SW 1271 (cell line): ENCODE results near the gene FAM228B.
"Not testable (repeated sequence)": the region's sequence is repeated elsewhere in the genome, so short reads cannot be mapped to it uniquely, and the experiment has no call there.

ENCODE experiments used
- DNase-seq, 2 experiments: peaks; one replicate each; lab custom pipeline; 2025; lab: John Stamatoyannopoulos, UW

The FAM228B gene

GRCh38 chr2:24123195-24123921 lies at the start of gene FAM228B, which contains the start of gene PFN4:
TSS of gene FAM228B (plus strand) at chr2:24123469. CDS start at chr2:24124362, 893 bp downstream.
TSS of gene PFN4 (minus strand) at chr2:24123334. CDS start at chr2:24122535, 799 bp downstream.
- peak; percentile 83 to 88 for DNase-seq

DNA sequence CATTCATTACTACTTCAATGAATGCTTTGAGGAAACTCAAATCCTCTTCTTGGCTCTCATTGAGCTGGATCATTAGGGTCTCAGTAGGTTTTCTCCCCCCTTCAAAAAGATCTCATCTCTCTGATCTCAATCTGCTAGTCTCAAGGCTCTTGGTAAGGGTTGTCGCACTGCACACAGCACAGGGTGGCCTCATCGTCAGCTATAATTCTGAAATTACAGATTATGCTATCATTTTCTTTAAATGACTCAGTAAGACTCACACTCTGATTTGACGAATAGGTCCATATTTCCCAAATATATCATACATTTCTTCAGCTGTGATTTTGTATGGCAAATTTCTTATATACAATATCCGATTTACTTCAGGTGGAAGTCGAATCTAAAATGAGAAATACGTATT lies 49.5 kb upstream of the FAM228B start:
- no peak for DNase-seq

- DNase-seq, result no peak
Observed at GRCh38 chr2:24075259-24075658, 48.0 kb upstream of the FAM228B start.

DNA sequence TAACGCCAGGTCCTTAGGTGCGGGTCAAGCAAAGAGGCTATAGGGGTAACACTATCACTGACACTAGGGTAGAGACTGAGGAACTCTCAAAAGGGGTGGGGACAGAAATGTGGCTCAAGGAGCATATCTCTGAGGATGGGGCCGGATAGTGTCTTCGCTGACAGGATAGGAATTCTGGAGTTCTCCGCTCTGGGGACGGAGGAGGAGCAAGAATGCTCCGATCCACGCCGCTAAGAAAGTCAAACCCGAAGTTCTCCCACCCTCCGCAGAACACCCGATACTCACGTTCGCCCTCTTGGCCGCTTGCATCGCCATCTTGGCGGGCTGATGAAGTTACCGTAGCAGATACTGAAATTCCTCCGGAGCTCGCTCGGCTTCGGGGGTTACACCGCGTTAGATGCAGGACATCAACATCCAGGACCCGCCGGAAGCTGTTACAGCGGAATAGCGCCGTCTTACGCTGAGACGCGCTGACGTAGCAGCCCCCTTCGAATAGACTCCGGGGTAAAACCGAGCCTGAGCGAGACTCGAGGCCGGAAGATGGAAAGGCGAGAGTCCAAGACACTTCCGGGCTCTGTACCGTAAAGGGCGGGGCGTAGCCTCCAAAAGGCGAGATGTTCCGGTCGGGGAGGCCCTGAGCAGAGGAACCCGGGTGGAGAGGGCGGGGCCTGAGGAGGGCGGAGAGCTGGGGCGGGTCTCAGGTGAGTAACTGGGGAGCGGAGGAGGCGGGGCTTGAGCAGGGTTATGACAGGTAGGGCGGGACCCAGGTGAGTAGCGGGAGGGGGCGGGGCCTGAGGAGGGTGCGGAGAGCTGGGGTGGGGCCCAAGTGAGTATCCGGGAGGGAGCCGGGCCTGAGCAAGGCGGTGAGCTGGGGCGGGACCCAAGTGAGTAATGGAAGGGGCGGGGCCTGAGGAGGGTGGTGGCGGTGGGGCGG lies 47.1 kb upstream of the FAM228B start, which contains the start of gene SF3B6:
Gene SF3B6 (minus strand): TSS at position 412 of the 934 bp plus-strand sequence. CDS start 97 bp downstream, at position 315.
- DNase-seq, result peak; percentile 99 to 100

DNA sequence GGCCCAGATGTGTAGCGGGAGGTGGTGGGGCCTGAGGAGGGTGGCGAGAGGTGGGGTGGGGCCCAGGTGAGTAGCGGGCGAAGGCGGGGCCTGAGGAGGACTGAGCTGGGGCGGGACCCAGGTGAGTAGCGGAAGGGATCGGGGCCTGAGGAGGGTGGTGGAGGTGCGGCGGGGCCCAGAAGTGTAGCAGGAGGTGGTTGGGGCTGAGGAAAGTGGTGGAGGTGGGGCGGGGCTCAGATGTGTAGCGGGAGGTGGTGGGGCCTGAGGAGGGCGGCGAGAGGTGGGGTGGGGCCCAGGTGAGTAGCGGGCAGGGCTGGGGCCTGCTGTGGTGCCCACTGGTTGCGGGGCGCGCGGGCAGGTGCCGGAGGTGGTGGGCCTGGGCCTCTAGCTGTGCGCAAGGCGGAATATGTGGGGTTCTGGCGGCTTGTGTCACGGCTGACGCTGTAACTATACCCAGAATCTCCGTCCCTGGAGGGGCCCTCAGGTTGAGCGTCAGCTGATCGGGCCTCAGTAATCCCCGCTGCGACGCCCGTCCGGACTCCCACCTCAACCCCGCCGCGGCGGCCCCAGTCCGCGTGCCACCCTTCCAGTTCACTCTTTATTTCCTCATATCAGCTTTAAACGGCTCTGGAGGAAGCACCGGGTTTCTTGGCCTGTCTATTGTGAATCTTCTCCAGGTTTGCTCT lies 46.3 kb upstream of the FAM228B start:
- no peak for DNase-seq

DNA sequence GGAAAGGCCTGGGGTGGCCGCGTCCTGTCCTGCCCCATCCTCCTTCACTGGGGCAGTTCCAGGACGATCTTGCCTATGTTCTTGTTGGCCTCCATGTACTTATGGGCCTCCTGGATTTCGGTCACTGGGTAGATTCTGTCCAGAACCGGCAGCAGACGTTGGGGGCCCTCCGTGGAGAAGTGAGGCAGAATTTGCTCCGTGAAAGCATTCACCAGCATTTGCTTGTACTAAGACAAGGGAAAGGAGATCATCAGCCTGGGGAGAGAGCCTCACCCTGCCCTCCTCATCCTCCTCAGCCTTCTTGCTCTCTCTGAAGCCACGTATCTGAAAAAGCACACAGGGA lies 45.8 kb upstream of the FAM228B start:
- DNase-seq, result no peak

DNA sequence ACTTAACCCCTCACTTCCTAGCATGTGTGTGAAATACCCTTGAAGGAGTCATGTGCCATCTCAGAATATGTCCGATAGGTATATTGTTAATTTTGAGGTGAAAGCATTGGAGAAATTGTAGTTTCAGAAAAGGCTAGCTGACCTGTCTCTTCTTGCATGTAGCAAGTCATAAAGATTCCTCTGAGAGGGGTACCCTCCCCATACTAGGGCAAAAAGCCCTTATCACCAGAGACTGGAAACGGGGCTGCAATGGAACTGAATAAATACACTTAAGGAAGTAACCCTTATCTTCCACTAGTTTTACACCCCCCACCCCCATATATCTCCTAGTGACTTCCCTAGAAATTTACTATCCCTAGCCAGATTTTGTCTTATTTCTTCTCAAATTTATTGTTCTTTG lies 45.4 kb upstream of the FAM228B start:
- no peak for DNase-seq

GRCh38 chr2:24080701-24081100 lies 42.6 kb upstream of the FAM228B start:
- no peak for DNase-seq

- no peak for DNase-seq
Observed at GRCh38 chr2:24082787-24083566, 40.3 kb upstream of the FAM228B start.

DNA sequence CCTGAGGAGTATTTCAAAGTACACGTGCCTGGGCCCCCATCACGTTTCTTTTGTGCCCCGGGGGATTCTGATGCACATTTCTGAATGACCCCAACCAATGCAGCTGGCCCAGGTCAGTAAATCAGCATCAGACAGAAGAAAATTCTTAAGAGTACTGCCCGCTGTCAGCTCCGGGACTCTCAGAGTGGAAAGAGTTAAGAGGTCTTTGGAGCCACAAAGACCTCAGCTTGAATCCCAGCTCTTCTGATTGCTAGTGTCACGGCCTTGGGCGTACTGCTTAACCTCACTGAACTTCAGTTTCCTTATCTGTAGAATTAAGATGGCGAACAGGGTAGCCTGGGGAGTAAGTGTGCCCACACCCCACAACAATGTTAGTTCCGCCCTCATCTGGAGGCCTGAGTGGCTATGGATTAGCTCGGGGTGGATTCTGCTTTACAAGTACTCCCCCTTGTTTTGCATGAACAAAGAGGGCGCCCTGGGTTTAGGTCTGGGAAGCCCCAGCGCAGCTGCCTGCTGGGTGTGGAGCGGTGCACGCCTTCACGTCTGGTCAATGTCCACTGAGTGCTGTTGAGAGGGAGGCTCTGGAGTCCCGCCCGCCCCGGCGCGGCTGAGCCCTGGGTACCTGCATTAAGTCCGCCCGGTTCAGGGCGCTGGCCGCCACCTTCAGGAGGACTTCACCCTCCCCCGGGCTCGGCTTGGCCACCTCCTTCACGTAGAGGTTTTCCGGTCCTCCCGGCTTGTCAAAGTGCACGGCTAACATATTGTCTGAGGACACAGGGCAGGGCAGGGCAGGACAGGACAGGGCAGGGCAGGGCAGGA lies 39.5 kb upstream of the FAM228B start:
- DNase-seq, result peak; percentile 90 to 95

- peak; percentile 94 to 95 for DNase-seq
Observed at GRCh38 chr2:24084386-24085199, 38.7 kb upstream of the FAM228B start, which contains the start of gene TP53I3. TSS of gene TP53I3 (minus strand) at chr2:24084834. CDS start at chr2:24084326, 508 bp downstream.

DNA sequence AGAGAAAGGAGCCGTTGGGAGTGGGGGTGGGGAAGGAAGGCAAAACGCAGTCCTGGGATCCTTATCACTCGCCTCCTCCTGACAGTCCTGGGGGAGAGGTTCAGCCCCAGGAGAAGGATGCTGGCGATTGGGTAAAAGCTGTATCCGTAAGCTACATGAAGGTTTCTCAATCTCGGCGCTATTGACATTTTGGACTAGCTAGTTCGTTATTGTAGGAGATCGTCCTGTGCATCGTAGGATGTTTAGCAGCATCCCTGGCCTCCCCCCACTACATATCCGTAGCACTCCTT lies 38.1 kb upstream of the FAM228B start:
- no peak for DNase-seq

DNA sequence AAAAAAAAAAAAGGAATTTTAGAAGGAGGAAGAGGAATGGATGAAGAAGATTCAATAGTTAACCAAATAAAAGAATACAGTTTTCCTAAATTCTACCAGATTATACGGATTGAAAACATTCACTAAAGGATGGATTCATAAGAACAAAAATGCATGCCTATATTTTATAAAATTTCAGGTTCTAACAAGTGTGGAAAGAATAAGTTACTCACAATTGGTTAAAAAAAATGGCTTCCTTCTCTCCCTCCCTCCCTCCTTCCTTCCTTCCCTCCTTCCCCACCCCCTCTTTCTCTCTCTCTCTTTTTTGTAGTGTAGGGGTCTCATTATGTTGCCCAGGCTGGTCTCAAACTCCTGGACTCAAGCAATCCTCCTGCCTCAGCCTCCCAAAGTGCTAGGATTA lies 37.0 kb upstream of the FAM228B start:
- no peak for DNase-seq

DNA sequence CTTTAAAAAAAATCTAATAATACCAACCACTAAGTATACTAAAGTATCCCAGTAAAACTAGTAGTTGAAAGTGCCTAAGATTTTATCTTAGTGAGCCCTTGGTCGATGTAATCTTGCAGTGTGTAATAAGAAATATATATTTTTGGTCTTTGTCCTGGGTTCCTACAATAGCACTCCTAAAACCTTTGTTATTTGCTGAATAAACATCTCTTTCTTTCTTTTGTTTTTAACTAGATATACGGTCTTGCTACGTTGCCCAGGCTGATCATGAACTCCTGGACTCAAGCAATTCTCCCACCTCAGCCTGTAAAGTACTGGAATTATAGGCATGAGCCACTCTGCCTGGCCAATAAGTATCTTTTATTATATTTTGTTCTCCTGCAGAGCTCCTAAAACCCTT lies 36.2 kb upstream of the FAM228B start:
- DNase-seq, result no peak

DNA sequence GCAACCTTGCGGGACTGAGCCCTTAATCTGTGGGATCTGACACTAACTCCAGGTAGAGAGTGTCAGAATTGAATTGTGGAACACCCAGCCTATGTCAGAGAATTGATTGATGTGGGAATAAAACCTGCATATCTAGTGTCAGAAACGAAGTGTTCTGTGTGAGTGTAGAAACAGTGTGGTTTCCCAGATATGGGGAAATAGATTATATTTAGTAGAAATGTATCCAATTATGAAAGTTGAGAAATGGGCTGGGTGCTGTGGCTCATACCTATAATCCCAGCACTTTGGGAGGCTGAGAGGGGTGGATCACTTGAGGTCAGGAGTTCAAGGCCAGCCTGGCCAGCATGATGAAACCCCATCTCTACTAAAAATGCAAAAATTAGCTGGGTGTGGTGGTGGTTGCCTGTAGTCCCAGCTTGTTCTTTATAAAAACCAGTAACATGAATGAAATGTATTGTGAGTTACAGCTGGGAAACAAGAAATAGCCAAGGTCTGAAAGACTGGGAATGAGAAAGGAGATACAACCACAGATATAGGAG lies 34.4 kb upstream of the FAM228B start:
- no peak for DNase-seq

DNA sequence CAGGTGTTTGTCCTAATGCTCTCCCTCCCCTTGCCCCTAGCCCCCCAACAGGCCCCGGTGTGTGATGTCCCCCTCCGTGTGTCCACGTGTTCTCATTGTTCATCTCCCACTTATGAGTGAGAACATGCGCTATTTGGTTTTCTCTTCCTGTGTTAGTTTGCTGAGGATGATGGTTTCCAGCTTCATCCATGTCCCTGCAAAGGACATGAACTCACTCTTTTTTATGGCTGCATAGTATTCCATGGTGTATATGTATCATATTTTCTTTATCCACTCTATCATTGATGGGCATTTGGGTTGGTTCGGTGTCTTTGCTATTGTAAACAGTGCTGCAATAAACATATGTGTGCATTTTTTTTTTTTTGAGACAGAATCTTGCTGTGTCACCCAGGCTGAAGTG lies 30.0 kb upstream of the FAM228B start:
- not testable (repeated sequence) for DNase-seq

- not testable (repeated sequence) for DNase-seq
Observed at GRCh38 chr2:24095171-24095677, 28.0 kb upstream of the FAM228B start.

- not testable (repeated sequence) for DNase-seq
Observed at GRCh38 chr2:24100732-24101131, 22.5 kb upstream of the FAM228B start.

GRCh38 chr2:24101992-24102391 lies 21.3 kb upstream of the FAM228B start:
- no peak for DNase-seq
